IgD-negative memory B cell (primary cell): ENCODE measurements around the gene SLC23A2. TPM values are rescaled to one million over a fixed set of nuclear protein-coding genes. Genes with fewer than 3 reads are reported as not detected.
A peak's percentile ranks its signal among the peaks of the same experiment; 100 is the strongest.
"Not testable (repeated sequence)": the region's sequence is repeated elsewhere in the genome, so short reads cannot be mapped to it uniquely, and the experiment has no call there.

Experiments used
- H3K27ac Mint-ChIP-seq, 3 donors: one replicate each; pipeline ENCODE4 v1.8.0; 2020 to 2022; ENCODE audit warnings: mild to moderate bottlenecking in 3 of 3, mixed read lengths in 3 of 3, moderate library complexity in 1 of 3
- H3K27me3 Mint-ChIP-seq: one replicate; pipeline ENCODE4 v1.8.0; 2021; ENCODE audit warnings: mixed read lengths
- H3K36me3 Mint-ChIP-seq: one replicate; pipeline ENCODE4 v1.8.0; 2020; ENCODE audit warnings: mild to moderate bottlenecking, mixed read lengths
- H3K4me1 Mint-ChIP-seq, 3 donors: one replicate each; pipeline ENCODE4 v1.8.0; 2020 to 2022; ENCODE audit warnings: mixed read lengths in 3 of 3, mild to moderate bottlenecking in 1 of 3
- H3K4me3 Mint-ChIP-seq, 4 donors: one replicate each; pipeline ENCODE4 v1.8.0; 2020 to 2022; ENCODE audit warnings: mild to moderate bottlenecking in 4 of 4, mixed read lengths in 4 of 4, moderate library complexity in 3 of 4
- H3K9me3 Mint-ChIP-seq, 3 donors: one replicate each; pipeline ENCODE4 v1.8.0; 2020 to 2021; ENCODE audit warnings: mixed read lengths in 3 of 3, mild to moderate bottlenecking in 1 of 3
- polyA plus RNA-seq: library from polyadenylated mRNA; unstranded; fragments of 300-500 nt; fragmentation: Illumina TruSeq; gene quantifications from one replicate; pipeline ENCODE4 v1.2.3, GENCODE V29; 2021

The SLC23A2 gene
- polyA plus RNA-seq, 1 donor from 2014 or later, result 11.3 TPM

DNA sequence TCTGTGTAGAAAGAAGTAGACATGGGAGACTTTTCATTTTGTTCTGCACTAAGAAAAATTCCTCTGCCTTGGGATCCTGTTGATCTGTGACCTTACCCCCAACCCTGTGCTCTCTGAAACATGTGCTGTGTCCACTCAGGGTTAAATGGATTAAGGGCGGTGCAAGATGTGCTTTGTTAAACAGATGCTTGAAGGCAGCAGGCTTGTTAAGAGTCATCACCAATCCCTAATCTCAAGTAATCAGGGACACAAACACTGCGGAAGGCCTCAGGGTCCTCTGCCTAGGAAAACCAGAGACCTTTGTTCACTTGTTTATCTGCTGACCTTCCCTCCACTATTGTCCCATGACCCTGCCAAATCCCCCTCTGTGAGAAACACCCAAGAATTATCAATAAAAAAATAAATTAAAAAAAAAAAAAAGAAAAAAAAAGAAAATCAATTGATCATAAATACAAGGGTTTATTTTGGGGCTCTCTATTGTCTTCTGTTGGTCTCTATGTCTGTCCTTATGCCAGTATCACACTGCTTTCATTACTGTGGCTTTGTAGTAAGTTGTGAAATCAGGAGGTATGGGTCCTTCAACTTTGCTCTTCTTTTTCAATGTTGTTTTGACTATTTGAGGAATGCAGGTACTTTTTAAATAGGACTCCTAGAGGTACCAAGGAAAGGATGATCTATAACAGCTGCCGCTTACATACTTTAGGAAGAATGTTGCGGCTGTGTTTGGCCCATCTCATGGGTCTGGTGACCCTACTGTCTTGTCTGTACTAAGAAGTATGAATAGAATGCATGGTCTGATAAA is 27.1 kb upstream of the SLC23A2 start:
- not testable (repeated sequence) for H3K4me3 Mint-ChIP-seq, H3K4me1 Mint-ChIP-seq, H3K9me3 Mint-ChIP-seq, H3K36me3 Mint-ChIP-seq, H3K27me3 Mint-ChIP-seq
- H3K27ac Mint-ChIP-seq, result peak overlapping the region in 1 of 3 donors; percentile 78

DNA sequence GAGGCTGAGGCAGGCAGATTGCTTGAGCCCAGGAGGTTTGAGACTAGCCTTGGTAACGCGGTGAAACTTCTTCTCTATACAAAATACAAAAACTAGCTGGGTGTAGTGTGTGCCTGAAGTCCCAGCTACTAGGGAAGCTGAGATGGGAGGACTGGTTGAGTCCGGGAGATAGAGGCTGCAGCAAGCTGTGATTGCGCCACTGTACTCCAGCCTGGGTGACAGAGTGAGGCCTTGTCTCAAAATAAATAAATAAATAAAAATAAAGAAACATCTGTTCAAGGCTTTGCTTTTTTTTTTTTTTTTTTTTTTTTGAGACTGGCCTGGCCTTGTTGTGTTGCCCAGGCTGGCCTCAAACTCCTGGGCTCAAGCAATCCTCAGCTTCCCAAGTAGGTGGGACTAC is 23.7 kb upstream of the SLC23A2 start:
- no peaks in the 10 kb centered on the region for H3K27me3 Mint-ChIP-seq
- H3K36me3 Mint-ChIP-seq, result no peaks in the 10 kb centered on the region
- H3K9me3 Mint-ChIP-seq, result no peaks in the 10 kb centered on the region
- H3K4me3 Mint-ChIP-seq, result no peak overlapping the region
- no peak overlapping the region for H3K27ac Mint-ChIP-seq
- no peaks in the 10 kb centered on the region for H3K4me1 Mint-ChIP-seq

DNA sequence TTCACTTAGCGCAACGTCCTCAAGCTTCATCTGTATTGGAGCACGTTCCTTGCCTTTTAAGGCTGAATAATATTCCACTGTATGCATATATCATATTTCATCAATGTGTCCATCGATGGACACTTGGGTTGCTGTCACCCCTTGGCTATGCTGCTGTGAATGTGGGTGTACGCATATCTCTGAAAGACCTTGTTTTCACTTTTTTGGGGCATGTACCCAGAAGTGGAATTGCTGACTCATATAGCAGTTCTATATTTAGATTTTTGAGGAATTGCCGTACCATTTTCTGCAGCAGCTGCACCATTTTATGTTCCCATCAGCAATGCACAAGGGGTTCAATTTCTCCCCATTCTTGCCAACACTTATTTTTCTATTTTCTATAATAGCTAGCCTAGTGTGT is 22.8 kb upstream of the SLC23A2 start:
- H3K9me3 Mint-ChIP-seq, result no peaks in the 10 kb centered on the region
- H3K27me3 Mint-ChIP-seq, result no peaks in the 10 kb centered on the region
- peak overlapping the region in 1 of 3 donors; percentile 22 for H3K27ac Mint-ChIP-seq
- no peaks in the 10 kb centered on the region for H3K36me3 Mint-ChIP-seq
- no peak overlapping the region for H3K4me3 Mint-ChIP-seq
- H3K4me1 Mint-ChIP-seq, result no peaks in the 10 kb centered on the region

DNA sequence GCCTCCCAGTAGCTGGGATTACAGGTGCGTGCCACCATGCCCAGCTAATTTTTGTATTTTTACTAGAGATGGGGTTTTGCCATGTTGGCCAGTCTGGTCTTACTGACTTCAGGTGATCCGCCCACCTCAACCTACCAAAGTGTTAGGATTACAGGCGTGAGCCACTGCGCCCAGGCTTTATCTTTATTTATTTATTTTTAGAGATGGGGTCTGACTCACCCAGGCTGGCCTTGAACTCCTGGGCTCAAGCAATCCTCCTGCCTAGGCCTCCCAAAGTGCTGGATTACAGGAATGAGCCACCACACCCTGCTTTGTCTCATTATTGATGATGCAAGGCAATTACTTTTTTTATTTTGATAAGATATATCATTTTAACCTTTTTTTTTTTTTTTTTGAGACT is 21.9 kb upstream of the SLC23A2 start:
- not testable (repeated sequence) for H3K36me3 Mint-ChIP-seq, H3K4me3 Mint-ChIP-seq, H3K9me3 Mint-ChIP-seq, H3K27me3 Mint-ChIP-seq, H3K27ac Mint-ChIP-seq, H3K4me1 Mint-ChIP-seq

DNA sequence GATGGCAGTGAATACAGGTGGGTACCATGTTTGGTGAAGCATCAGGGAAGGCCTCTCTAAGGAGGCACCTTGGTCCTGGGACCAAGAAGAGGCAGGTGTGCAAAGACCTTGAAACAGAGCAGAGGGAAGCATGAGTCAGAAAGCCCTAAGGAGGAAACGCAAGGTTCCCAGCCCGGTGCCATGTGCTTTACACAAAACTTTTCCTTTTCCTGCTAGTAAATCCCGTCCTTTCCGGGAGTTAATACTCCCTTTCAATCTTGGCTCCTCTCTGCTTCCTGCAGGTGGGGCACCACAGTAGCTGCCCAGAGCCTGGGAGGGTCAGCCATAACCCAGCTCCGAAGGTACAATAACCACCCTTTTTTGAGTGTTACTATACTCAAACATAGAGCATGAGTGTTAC is 19.4 kb upstream of the SLC23A2 start:
- Mint-ChIP-seq H3K4me3 (no peak overlapping the region), H3K4me1 (no peaks in the 10 kb centered on the region), H3K27me3 (no peaks in the 10 kb centered on the region), H3K27ac (no peak overlapping the region), H3K9me3 (no peaks in the 10 kb centered on the region), H3K36me3 (no peaks in the 10 kb centered on the region)

GRCh38 chr20:5013682-5014447 is 12.6 kb upstream of the SLC23A2 start:
- H3K27ac Mint-ChIP-seq, result no peak overlapping the region
- H3K36me3 Mint-ChIP-seq, result no peaks in the 10 kb centered on the region
- H3K4me3 Mint-ChIP-seq, result no peak overlapping the region
- H3K27me3 Mint-ChIP-seq, result no peaks in the 10 kb centered on the region
- H3K4me1 Mint-ChIP-seq, result peaks cover 9 to 12% (median 11%) of the 10 kb centered on the region in 3 donors
- no peaks in the 10 kb centered on the region for H3K9me3 Mint-ChIP-seq

DNA sequence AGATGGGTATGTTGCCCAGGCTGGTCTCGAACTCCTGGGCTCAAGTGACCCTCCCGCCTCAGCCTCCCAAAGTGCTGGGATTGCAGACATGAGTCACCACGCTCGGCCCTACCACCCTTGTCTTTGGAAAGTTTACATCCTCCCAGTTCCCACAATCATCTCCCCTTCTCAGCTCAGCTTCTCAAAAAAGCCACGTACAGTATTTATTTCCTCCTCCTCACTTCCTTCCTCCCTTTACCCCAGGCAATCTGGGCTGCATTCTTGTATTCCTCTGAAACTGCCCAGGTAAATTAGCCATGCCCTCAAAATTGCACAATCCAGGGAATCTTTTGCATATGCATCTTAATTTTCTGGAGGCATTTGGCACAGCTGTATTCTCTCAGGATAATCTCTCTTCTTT is 7.4 kb upstream of the SLC23A2 start:
- Mint-ChIP-seq H3K36me3 (no peaks in the 10 kb centered on the region), H3K27ac (peak overlapping the region in 1 of 3 donors; percentile 71), H3K4me3 (peak overlapping the region in 3 of 4 donors; percentile 27 to 53 (median 37)), H3K27me3 (no peaks in the 10 kb centered on the region), H3K4me1 (peaks cover 18 to 23% (median 19%) of the 10 kb centered on the region in 3 donors), H3K9me3 (no peaks in the 10 kb centered on the region)

GRCh38 chr20:5005326-5005725 is 4.0 kb upstream of the SLC23A2 start:
- H3K9me3 Mint-ChIP-seq, result no peaks in the 10 kb centered on the region
- H3K4me3 Mint-ChIP-seq, result peak overlapping the region in 1 of 4 donors; percentile 77
- peaks cover 21 to 26% (median 23%) of the 10 kb centered on the region in 3 donors for H3K4me1 Mint-ChIP-seq
- H3K36me3 Mint-ChIP-seq, result no peaks in the 10 kb centered on the region
- peaks cover 1% of the 10 kb centered on the region for H3K27me3 Mint-ChIP-seq
- H3K27ac Mint-ChIP-seq, result no peak overlapping the region

GRCh38 chr20:5004825-5005224 is 3.5 kb upstream of the SLC23A2 start:
- H3K36me3 Mint-ChIP-seq, H3K27me3 Mint-ChIP-seq, H3K9me3 Mint-ChIP-seq, H3K27ac Mint-ChIP-seq: not testable (repeated sequence)
- Mint-ChIP-seq H3K4me1 (peaks cover 24 to 29% (median 24%) of the 10 kb centered on the region in 3 donors), H3K4me3 (peak overlapping the region in 1 of 4 donors; percentile 77)

DNA sequence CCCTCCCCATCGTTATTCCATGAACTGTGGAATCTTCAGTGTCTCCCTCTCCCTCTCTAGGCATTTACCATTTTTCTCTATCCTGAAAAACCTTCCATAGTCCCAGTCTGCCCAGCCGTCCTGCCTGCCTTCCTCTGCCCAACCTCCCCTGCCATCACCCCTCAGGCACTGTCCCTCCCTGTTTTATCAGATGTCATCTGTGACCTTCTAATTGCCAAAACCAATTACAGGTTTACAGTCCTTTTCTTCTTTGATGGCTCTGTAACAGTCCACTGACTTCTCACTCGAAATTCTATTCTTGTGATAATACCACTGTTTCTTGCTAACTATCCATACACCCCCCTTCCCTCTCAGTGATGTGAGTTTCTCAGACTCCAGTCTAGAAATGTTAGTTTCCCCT is 2.3 kb upstream of the SLC23A2 start:
- Mint-ChIP-seq H3K36me3 (no peaks in the 10 kb centered on the region), H3K4me1 (peaks cover 20 to 29% (median 25%) of the 10 kb centered on the region in 3 donors), H3K4me3 (peak overlapping the region in 2 of 4 donors; percentile 4 to 69), H3K27me3 (peaks cover 1% of the 10 kb centered on the region), H3K27ac (peak overlapping the region in 1 of 3 donors; percentile 15), H3K9me3 (no peaks in the 10 kb centered on the region)

GRCh38 chr20:5002077-5002413 is 735 bp upstream of the SLC23A2 start:
- H3K4me3 Mint-ChIP-seq, result peak overlapping the region; percentile 69 to 98 (median 94)
- peak overlapping the region; percentile 1 to 99 (median 76) for H3K27ac Mint-ChIP-seq
- H3K4me1 Mint-ChIP-seq, result peaks cover 28 to 36% (median 29%) of the 10 kb centered on the region in 3 donors
- H3K36me3 Mint-ChIP-seq, result no peaks in the 10 kb centered on the region
- no peaks in the 10 kb centered on the region for H3K9me3 Mint-ChIP-seq
- peaks cover 1% of the 10 kb centered on the region for H3K27me3 Mint-ChIP-seq

- Mint-ChIP-seq H3K4me3 (peak overlapping the region; percentile 89 to 98 (median 92)), H3K4me1 (peaks cover 32 to 41% (median 32%) of the 10 kb centered on the region in 3 donors), H3K27me3 (peaks cover 1% of the 10 kb centered on the region), H3K9me3 (no peaks in the 10 kb centered on the region), H3K27ac (peak overlapping the region; percentile 77 to 94 (median 80)), H3K36me3 (no peaks in the 10 kb centered on the region)
These were observed 792 bp downstream of the SLC23A2 start for GRCh38 chr20:5000263-5001173.

GRCh38 chr20:4999788-5000187 is 1.5 kb downstream of the SLC23A2 start:
- H3K36me3 Mint-ChIP-seq, result no peaks in the 10 kb centered on the region

DNA sequence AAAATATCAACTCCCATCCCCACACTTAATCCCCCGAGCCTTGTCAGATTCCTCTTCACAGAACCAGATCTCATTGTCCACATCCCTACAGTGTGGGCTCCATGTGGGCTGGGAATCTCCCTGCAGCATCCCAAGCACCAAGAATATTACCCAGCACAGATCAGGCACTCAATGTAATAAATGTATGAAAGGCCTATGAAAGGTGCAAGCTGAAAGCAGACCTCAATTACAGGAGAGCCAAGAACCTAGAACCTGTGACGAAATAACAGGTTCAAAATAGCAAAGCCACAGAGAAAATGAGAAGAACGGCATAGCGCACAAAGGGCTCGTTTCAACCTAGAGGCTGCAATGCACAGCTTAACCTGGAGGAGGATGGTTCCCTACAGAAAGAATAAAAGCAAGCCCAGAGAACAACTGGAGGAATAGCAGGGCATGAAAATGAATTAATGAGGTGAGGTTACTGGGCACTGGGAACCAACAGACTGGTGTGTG is 3.1 kb downstream of the SLC23A2 start:
- H3K36me3 Mint-ChIP-seq, result no peaks in the 10 kb centered on the region
- H3K9me3 Mint-ChIP-seq, result no peaks in the 10 kb centered on the region
- peaks cover 41 to 53% (median 45%) of the 10 kb centered on the region in 3 donors for H3K4me1 Mint-ChIP-seq
- peak overlapping the region; percentile 7 to 96 (median 64) for H3K27ac Mint-ChIP-seq
- peak overlapping the region; percentile 24 to 93 (median 72) for H3K4me3 Mint-ChIP-seq
- H3K27me3 Mint-ChIP-seq, result no peaks in the 10 kb centered on the region

More at GRCh38 chr20:4999788-5000187, 1.5 kb downstream of the SLC23A2 start:
- Mint-ChIP-seq H3K4me1 (peaks cover 33 to 44% (median 38%) of the 10 kb centered on the region in 3 donors), H3K27me3 (peaks cover 1% of the 10 kb centered on the region), H3K4me3 (peak overlapping the region; percentile 89 to 98 (median 92)), H3K9me3 (no peaks in the 10 kb centered on the region), H3K27ac (peak overlapping the region; percentile 77 to 94 (median 80))
